Measurements from ENCODE around the gene GAS6.

DNA sequence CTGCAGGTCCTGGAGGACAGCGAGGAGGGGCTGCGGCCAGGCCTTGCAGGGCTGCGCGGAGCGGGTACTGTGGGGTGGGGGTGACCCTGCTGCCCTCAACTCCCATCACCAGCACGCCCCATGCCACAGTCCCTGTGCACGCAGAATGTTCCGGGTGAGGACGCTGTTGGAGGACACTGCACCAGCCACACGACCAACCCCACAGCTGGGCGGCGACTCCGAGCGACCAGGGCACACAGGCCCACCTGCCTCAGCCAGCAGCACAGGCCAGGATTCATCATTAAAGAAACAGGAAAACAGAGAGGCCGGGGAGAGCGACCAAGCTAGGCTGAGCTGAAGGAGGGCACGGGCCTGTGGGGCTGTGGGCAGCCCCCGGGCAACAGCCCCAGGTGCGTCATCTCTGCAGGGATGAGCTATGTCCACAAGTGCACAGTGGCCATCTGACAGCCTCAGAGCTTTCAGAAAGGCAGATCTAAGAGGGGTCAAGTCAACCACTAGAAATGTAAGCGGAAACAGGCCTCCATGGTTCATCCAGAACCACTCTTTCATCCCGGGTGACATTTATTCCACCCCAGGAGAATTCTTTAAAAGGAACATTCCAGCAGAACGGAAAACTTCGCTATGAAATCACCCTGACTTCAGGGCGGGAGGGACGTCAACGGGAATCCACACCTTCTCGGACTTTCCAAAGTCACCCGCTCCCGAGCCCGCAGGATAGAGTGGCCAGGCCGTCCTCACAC, 1.5 kb downstream of the GAS6 start:
- TF ChIP-seq, protein P1, sequence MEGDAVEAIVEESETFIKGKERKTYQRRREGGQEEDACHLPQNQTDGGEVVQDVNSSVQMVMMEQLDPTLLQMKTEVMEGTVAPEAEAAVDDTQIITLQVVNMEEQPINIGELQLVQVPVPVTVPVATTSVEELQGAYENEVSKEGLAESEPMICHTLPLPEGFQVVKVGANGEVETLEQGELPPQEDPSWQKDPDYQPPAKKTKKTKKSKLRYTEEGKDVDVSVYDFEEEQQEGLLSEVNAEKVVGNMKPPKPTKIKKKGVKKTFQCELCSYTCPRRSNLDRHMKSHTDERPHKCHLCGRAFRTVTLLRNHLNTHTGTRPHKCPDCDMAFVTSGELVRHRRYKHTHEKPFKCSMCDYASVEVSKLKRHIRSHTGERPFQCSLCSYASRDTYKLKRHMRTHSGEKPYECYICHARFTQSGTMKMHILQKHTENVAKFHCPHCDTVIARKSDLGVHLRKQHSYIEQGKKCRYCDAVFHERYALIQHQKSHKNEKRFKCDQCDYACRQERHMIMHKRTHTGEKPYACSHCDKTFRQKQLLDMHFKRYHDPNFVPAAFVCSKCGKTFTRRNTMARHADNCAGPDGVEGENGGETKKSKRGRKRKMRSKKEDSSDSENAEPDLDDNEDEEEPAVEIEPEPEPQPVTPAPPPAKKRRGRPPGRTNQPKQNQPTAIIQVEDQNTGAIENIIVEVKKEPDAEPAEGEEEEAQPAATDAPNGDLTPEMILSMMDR (IDR thresholded peaks at IDR 0.05), result no peak
- no peak for TF ChIP-seq POLR2A (IDR thresholded peaks at IDR 0.05)
